ENCODE measurements around the gene FAM118B. TPM values are rescaled to one million over a fixed set of nuclear protein-coding genes. Genes with fewer than 3 reads are reported as not detected.

FAM118B gene
- 31.1 TPM for polyA plus RNA-seq (2013, experiment 1 of 2)
- polyA plus RNA-seq (2013, experiment 2 of 2) = 31.9 TPM

GRCh38 chr11:126211236-126212088, at the start of gene FAM118B, which contains the start of gene RPUSD4:
Gene FAM118B, plus strand, starts transcription at chr11:126211782. Its CDS starts 23,220 bp downstream, at chr11:126235002.
Gene RPUSD4, minus strand, starts transcription at chr11:126211650. Its CDS starts 12 bp downstream, at chr11:126211638.
- Histone ChIP-seq H3K4me3 (ENCODE audit: extremely low read depth, insufficient read depth, low read length, poor library complexity, severe bottlenecking) (peak within 1 kb of the TSS; percentile 93), H3K4me1 (ENCODE audit: control insufficient read depth, insufficient read depth, low read length, poor library complexity, severe bottlenecking) (peaks cover 3% of the 10 kb centered on the region), H3K27ac (ENCODE audit: low read depth, low read length, severe bottlenecking) (peak within 1 kb of the TSS; percentile 81), H3K36me3 (ENCODE audit: control insufficient read depth, insufficient read depth, low read length) (peaks cover 39% of the 10 kb centered on the region), H3K9me3 (ENCODE audit: control insufficient read depth, low read length) (no peaks in the 10 kb centered on the region)
- WGBS, 2 experiments (ENCODE audit: insufficient coverage in 2 of 2) = 0% methylated on average over 53 to 61 of the region's 62 CpGs

DNA sequence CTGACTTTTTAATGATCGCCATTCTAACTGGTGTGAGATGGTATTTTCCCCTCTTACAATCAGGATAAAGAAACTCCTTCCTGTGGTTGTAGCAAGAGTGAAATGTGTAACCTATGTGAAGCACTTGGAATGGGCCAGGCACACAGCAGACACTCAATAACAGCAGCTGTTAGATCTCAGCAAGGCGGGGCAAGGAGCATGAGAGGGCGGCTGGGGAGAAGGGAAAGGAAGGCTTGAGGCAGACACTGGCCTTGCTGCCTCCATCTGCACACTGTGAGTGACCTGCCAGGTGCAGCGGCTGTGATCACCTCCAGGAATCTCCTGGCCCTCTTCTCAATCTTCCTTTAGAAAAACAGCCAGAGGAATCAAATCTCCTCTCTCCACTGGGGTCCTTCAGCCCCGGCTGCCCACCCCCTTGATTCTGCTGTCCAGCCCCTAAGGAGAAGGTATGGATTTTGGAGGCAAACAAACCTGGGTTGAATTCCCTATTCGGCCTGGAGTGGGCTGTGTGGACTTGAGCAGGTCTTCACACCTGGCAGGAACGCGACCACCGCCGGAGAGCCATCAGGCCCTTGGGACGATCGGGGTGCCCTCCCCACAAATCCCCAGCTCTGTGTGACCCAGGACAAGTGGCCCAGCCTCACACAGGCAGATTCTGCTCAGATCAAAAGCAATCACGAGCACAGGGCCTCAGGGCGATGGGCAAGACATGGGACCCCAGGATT, 49.1 kb upstream of the FAM118B start:
- WGBS, 2 experiments (ENCODE audit: insufficient coverage in 2 of 2) = 93 to 94% methylated on average over 9 to 10 of the region's 14 CpGs
- peaks cover 24% of the 10 kb centered on the region for H3K4me1 ChIP-seq (ENCODE audit: control insufficient read depth, insufficient read depth, low read length, poor library complexity, severe bottlenecking)
- H3K36me3 ChIP-seq (ENCODE audit: control insufficient read depth, insufficient read depth, low read length) = no peaks in the 10 kb centered on the region
- no peaks in the 10 kb centered on the region for H3K9me3 ChIP-seq (ENCODE audit: control insufficient read depth, low read length)
- no peak overlapping the region for H3K4me3 ChIP-seq (ENCODE audit: extremely low read depth, insufficient read depth, low read length, poor library complexity, severe bottlenecking)
- H3K27ac ChIP-seq (ENCODE audit: low read depth, low read length, severe bottlenecking) = peak overlapping the region; percentile 78

DNA sequence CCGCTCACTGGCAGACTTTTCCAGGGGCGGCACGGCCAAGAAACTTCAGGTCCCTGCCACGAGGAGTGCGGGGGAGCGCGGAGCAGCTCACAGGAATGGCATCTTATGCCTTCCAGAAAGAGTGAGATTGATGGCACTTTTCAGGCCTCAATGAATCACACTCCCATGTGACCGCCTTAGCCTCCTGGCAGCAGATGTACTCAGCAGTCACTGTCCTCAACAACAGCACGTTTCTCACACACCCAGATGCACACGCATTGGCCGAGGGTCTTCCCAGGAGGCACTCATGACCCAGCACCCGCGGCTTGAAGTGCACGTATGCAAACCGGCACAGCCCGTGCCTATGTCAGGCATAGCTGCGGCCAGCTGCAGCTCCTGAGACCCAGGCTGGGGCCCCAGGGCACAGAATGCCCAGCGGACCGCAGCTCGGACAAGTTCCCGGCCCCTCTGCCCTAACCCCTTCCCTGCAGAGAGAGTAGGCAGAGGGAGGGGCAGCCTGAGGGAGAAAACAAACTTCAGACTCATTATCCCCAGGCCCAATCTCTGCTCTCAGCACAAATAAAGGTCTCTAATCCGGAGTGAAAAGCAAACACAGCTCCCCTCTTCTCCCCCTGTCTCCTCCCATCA, 48.4 kb upstream of the FAM118B start:
- Histone ChIP-seq H3K4me1 (ENCODE audit: control insufficient read depth, insufficient read depth, low read length, poor library complexity, severe bottlenecking) (peaks cover 24% of the 10 kb centered on the region), H3K27ac (ENCODE audit: low read depth, low read length, severe bottlenecking) (peak overlapping the region; percentile 78), H3K36me3 (ENCODE audit: control insufficient read depth, insufficient read depth, low read length) (no peaks in the 10 kb centered on the region), H3K4me3 (ENCODE audit: extremely low read depth, insufficient read depth, low read length, poor library complexity, severe bottlenecking) (no peak overlapping the region), H3K9me3 (ENCODE audit: control insufficient read depth, low read length) (no peaks in the 10 kb centered on the region)
- WGBS, 2 experiments (ENCODE audit: insufficient coverage in 2 of 2) = 52 to 56% methylated on average over 16 to 21 of the region's 22 CpGs

- 82 to 92% methylated on average over 7 to 9 of the region's 9 CpGs for WGBS, 2 experiments (ENCODE audit: insufficient coverage in 2 of 2)
- H3K27ac ChIP-seq (ENCODE audit: low read depth, low read length, severe bottlenecking) = peak overlapping the region; percentile 78
- no peak overlapping the region for H3K4me3 ChIP-seq (ENCODE audit: extremely low read depth, insufficient read depth, low read length, poor library complexity, severe bottlenecking)
- no peaks in the 10 kb centered on the region for H3K36me3 ChIP-seq (ENCODE audit: control insufficient read depth, insufficient read depth, low read length)
- no peaks in the 10 kb centered on the region for H3K9me3 ChIP-seq (ENCODE audit: control insufficient read depth, low read length)
- peaks cover 24% of the 10 kb centered on the region for H3K4me1 ChIP-seq (ENCODE audit: control insufficient read depth, insufficient read depth, low read length, poor library complexity, severe bottlenecking)
Observed at GRCh38 chr11:126163779-126164178, 47.8 kb upstream of the FAM118B start.

DNA sequence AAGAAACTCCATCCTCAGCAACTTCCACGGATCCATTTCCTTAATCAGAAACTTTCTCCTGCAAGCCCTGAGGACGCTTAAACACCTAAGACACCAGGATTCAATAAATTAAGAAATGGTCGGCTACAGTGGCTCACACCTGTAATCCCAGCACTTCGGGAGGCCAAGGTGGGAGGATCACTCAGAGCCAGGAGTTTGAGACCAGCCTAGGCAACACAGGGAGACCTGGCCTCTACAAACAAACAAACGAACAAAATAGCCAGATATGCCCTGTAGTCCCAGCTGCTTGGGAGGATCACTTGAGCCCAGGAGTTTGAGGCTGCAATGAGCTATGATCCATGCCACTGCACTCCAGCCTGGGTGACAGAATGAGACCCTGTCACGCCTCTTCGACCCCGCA, 46.8 kb upstream of the FAM118B start:
- Histone ChIP-seq H3K27ac (ENCODE audit: low read depth, low read length, severe bottlenecking) (no peak overlapping the region), H3K36me3 (ENCODE audit: control insufficient read depth, insufficient read depth, low read length) (no peaks in the 10 kb centered on the region), H3K9me3 (ENCODE audit: control insufficient read depth, low read length) (no peaks in the 10 kb centered on the region), H3K4me3 (ENCODE audit: extremely low read depth, insufficient read depth, low read length, poor library complexity, severe bottlenecking) (no peak overlapping the region), H3K4me1 (ENCODE audit: control insufficient read depth, insufficient read depth, low read length, poor library complexity, severe bottlenecking) (peaks cover 21% of the 10 kb centered on the region)
- WGBS, 2 experiments (ENCODE audit: insufficient coverage in 2 of 2) = 87 to 93% methylated on average over 3 to 6 of the region's 8 CpGs

DNA sequence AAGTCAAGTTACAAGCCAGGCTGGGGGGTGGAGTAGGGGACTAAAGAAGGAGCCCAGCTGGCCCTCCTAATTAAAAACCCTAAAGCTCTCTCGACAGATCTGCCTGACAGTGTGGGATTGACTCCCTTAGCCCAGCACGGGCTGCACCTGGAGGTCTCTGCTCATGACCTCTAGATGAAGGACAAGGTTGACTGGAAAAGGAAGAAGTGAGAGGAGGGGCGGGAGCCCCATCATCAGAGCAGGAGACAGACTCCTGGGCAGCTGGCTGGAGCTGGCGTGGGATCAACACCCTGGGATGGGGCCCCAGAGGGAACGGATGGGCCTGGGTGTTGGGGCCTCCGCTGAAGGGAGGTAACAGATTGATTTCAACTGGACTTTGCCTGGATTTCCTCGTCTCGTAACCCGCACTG, 46.3 kb upstream of the FAM118B start:
- WGBS, 2 experiments (ENCODE audit: insufficient coverage in 2 of 2) = 62 to 94% methylated on average over 3 to 8 of the region's 9 CpGs
- H3K4me3 ChIP-seq (ENCODE audit: extremely low read depth, insufficient read depth, low read length, poor library complexity, severe bottlenecking) = no peak overlapping the region
- no peak overlapping the region for H3K27ac ChIP-seq (ENCODE audit: low read depth, low read length, severe bottlenecking)
- H3K9me3 ChIP-seq (ENCODE audit: control insufficient read depth, low read length) = no peaks in the 10 kb centered on the region
- peaks cover 16% of the 10 kb centered on the region for H3K4me1 ChIP-seq (ENCODE audit: control insufficient read depth, insufficient read depth, low read length, poor library complexity, severe bottlenecking)
- H3K36me3 ChIP-seq (ENCODE audit: control insufficient read depth, insufficient read depth, low read length) = no peaks in the 10 kb centered on the region

DNA sequence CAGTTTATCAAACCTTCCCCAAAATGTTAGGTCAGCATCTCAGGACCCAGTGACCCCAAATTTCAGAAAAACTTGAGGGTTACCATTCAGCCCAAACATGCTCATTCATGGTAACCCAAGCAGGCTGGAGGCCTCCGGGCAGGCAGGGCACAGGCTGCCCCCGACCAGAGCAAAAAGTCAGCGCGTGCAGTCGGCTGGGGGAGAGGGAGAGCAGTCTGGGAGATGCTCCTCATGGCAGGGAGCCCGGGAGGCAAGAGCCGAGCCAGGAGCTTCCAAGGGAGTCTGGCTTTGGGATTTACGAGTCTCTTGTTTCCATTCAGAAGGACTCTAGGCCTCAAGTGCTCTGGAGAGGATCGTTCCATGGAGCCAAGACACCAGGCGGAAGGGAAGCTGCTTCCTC, 45.8 kb upstream of the FAM118B start:
- no peak overlapping the region for H3K27ac ChIP-seq (ENCODE audit: low read depth, low read length, severe bottlenecking)
- no peaks in the 10 kb centered on the region for H3K36me3 ChIP-seq (ENCODE audit: control insufficient read depth, insufficient read depth, low read length)
- peaks cover 13% of the 10 kb centered on the region for H3K4me1 ChIP-seq (ENCODE audit: control insufficient read depth, insufficient read depth, low read length, poor library complexity, severe bottlenecking)
- WGBS, 2 experiments (ENCODE audit: insufficient coverage in 2 of 2) = 95 to 96% methylated on average over 10 of the region's 10 CpGs
- H3K4me3 ChIP-seq (ENCODE audit: extremely low read depth, insufficient read depth, low read length, poor library complexity, severe bottlenecking) = no peak overlapping the region
- no peaks in the 10 kb centered on the region for H3K9me3 ChIP-seq (ENCODE audit: control insufficient read depth, low read length)

DNA sequence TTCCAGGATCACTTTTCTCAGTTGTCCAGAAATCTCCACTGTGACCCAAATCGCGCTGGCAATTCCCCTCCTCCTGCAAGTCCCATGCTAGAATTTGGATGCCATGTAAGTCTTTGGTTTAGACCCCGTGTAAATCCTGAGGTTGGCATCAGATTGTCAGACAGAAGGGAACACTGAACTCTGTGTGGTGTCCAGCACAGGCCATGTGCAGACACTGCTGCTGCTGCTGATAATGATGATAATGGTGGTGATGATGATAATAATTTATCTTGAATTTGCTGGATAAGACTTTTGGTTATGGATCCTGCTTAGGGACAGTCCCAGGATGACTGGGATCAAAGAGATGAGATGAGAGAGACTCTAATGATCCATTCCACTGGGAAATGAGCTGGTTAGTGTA, 45.2 kb upstream of the FAM118B start:
- H3K4me1 ChIP-seq (ENCODE audit: control insufficient read depth, insufficient read depth, low read length, poor library complexity, severe bottlenecking) = peaks cover 13% of the 10 kb centered on the region
- WGBS, 2 experiments (ENCODE audit: insufficient coverage in 2 of 2) = 94 to 95% methylated on average over 3 of the region's 3 CpGs
- no peaks in the 10 kb centered on the region for H3K36me3 ChIP-seq (ENCODE audit: control insufficient read depth, insufficient read depth, low read length)
- no peak overlapping the region for H3K4me3 ChIP-seq (ENCODE audit: extremely low read depth, insufficient read depth, low read length, poor library complexity, severe bottlenecking)
- H3K9me3 ChIP-seq (ENCODE audit: control insufficient read depth, low read length) = no peaks in the 10 kb centered on the region
- no peak overlapping the region for H3K27ac ChIP-seq (ENCODE audit: low read depth, low read length, severe bottlenecking)

GRCh38 chr11:126167488-126167887, 44.1 kb upstream of the FAM118B start:
- Histone ChIP-seq H3K4me1 (ENCODE audit: control insufficient read depth, insufficient read depth, low read length, poor library complexity, severe bottlenecking) (peaks cover 13% of the 10 kb centered on the region), H3K27ac (ENCODE audit: low read depth, low read length, severe bottlenecking) (no peak overlapping the region), H3K36me3 (ENCODE audit: control insufficient read depth, insufficient read depth, low read length) (no peaks in the 10 kb centered on the region), H3K4me3 (ENCODE audit: extremely low read depth, insufficient read depth, low read length, poor library complexity, severe bottlenecking) (no peak overlapping the region), H3K9me3 (ENCODE audit: control insufficient read depth, low read length) (no peaks in the 10 kb centered on the region)
- 70 to 79% methylated on average over 2 of the region's 2 CpGs for WGBS, 2 experiments (ENCODE audit: insufficient coverage in 2 of 2)

- WGBS, 2 experiments (ENCODE audit: insufficient coverage in 2 of 2) = 72 to 89% methylated on average over 2 to 3 of the region's 3 CpGs
- H3K9me3 ChIP-seq (ENCODE audit: control insufficient read depth, low read length) = no peaks in the 10 kb centered on the region
- H3K4me1 ChIP-seq (ENCODE audit: control insufficient read depth, insufficient read depth, low read length, poor library complexity, severe bottlenecking) = no peaks in the 10 kb centered on the region
- H3K4me3 ChIP-seq (ENCODE audit: extremely low read depth, insufficient read depth, low read length, poor library complexity, severe bottlenecking) = no peak overlapping the region
- no peaks in the 10 kb centered on the region for H3K36me3 ChIP-seq (ENCODE audit: control insufficient read depth, insufficient read depth, low read length)
- H3K27ac ChIP-seq (ENCODE audit: low read depth, low read length, severe bottlenecking) = no peak overlapping the region
Observed at GRCh38 chr11:126169291-126169690, 42.3 kb upstream of the FAM118B start.

Data from mesodermal cell (in vitro differentiated cells).